NCI-H2107 treated with DMSO at 0.1 percent for 48 hours (cell line): ENCODE measurements around the gene LFNG.

Experiments used
- DNase-seq: peaks from one replicate; lab custom pipeline; 2025; ENCODE audit not compliant: unreplicated experiment; lab: John Stamatoyannopoulos, UW

LFNG gene

GRCh38 chr7:2502647-2502966 is 17.0 kb upstream of the LFNG start:
- no peak for DNase-seq

GRCh38 chr7:2503056-2503941 is 16.3 kb upstream of the LFNG start:
- no peak for DNase-seq

GRCh38 chr7:2504128-2504888 is 15.3 kb upstream of the LFNG start:
- DNase-seq, result no peak

- DNase-seq, result no peak
These were observed 14.6 kb upstream of the LFNG start for GRCh38 chr7:2504889-2505375.

GRCh38 chr7:2505401-2505800 is 14.2 kb upstream of the LFNG start:
- DNase-seq, result no peak

- no peak for DNase-seq
These were observed 12.2 kb upstream of the LFNG start for GRCh38 chr7:2507208-2507916.

- no peak for DNase-seq
These were observed 11.7 kb upstream of the LFNG start for GRCh38 chr7:2507917-2508306.

GRCh38 chr7:2508327-2509215 is 11.0 kb upstream of the LFNG start:
- peak; percentile 86 for DNase-seq

- DNase-seq, result no peak
These were observed 10.2 kb upstream of the LFNG start for GRCh38 chr7:2509298-2509906.

- DNase-seq, result no peak
These were observed 9.3 kb upstream of the LFNG start for GRCh38 chr7:2510130-2510776.

- no peak for DNase-seq
These were observed 8.4 kb upstream of the LFNG start for GRCh38 chr7:2510909-2511768.

GRCh38 chr7:2511769-2512168 is 7.8 kb upstream of the LFNG start:
- no peak for DNase-seq

- no peak for DNase-seq
These were observed 7.4 kb upstream of the LFNG start for GRCh38 chr7:2512179-2512661.

GRCh38 chr7:2512713-2513112 is 6.9 kb upstream of the LFNG start:
- DNase-seq, result no peak

GRCh38 chr7:2513702-2514101 is 5.9 kb upstream of the LFNG start:
- DNase-seq, result no peak

- no peak for DNase-seq
These were observed 4.8 kb upstream of the LFNG start for GRCh38 chr7:2514473-2515423.

GRCh38 chr7:2515424-2516193 is 4.0 kb upstream of the LFNG start:
- DNase-seq, result no peak
